ENCODE results near the gene CPNE6.

CPNE6 gene

DNA sequence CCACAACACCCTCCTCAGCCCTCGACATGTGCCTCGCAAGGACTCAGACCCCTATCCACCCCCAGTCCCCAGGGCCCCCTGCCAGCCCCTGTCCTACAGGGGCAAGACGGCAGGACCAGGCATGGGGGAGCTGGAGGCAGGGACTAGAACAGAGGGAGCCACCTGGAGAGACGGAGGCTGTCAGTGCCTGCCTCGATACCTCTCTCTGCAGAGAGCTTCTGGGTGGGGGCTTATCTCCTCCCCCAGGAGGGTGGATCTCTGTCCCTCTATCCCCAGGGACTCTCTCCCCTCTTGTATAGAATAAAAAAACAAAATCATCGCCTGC lies 2.0 kb upstream of the CPNE6 start:
- no peak for DNase-seq (ENCODE audit: low spot score)

DNA sequence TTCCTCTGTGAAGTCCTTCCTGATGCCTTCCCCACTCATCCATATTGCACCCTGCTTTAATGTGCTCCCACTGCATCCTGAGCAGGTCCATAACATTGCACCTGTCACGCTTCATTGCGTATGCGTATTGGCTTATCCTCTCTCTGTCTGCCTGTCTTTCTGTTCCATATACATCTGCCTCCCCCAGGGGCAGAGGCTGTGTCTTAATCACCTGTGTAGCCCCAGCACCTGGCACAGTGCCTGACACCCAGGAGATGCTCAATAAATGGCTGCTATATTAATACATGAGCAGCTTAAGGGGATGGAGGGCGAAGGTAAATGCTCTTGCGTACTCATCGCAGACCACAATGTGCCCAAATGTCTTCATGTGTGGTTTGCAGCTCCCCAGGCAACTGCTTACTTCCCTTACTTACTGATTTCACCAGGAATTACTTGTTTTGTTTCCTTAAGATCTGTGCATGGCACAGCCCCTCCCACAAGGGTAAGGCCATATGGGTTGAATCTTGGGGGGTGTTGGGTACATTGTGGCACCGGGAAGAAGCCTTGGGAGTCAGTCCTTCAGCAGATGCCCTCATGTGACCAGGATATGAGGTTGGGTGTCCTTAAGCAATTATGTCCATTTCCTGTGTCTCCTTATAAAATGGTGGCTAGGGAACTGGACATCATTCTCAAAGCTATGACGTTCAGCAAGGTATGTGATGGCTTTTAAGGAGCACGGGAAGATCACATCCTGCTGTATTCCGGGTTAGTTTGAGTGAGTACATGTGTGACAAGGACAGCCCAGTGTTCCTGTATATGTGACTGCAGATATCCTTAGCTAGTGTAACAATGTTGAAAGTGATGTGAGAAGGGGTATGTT lies 848 bp upstream of the CPNE6 start:
- DNase-seq (ENCODE audit: low spot score), result no peak

DNA sequence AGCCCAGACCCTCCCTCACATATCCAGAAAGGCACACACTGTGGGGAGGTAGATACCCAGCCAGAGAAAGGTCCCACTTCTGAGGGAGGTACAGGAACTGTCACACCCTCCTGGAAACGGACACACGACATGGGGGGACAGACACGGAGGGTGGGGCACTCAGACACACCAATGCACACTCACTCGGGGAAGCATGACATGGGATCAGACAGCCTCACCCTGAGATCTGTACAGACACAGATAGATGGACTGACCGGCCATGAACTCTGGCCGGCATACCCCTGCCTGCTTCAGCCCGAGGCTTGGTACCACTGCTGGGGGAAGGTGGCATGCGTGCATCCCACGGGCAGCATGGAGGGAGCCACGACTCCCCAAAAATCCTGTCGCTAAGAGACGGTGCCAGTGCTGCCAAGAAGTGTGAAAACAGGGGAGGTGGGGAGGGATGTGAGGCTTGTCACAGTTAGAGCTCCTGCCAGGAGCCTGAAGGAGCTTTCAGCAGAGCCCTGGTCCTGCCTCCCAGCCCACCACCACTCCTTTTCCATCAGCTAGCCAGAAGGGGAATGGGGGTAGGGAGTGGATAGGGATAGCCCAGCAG lies 571 bp downstream of the CPNE6 start:
- no peak for DNase-seq (ENCODE audit: low spot score)

DNA sequence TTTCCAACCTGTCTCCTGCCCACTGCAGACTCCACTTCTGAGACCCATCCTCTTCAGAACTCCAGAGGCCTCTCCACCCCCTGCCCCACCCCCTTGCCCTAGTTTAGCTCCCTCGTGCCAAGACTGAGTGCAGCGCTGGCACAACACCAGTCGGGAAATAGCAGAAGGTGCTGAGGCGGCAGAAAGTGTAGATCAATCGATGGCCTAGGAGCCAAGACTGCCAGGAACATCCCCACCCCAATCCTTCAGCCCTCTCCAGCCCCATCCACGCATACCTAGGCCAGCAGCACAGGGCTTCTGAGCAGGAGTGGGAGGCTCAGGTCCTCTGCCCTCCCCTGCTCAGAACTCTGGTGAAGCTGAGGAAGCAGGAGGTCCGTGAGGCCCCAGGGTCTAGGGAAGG lies 1.1 kb downstream of the CPNE6 start:
- DNase-seq (ENCODE audit: low spot score), result no peak

DNA sequence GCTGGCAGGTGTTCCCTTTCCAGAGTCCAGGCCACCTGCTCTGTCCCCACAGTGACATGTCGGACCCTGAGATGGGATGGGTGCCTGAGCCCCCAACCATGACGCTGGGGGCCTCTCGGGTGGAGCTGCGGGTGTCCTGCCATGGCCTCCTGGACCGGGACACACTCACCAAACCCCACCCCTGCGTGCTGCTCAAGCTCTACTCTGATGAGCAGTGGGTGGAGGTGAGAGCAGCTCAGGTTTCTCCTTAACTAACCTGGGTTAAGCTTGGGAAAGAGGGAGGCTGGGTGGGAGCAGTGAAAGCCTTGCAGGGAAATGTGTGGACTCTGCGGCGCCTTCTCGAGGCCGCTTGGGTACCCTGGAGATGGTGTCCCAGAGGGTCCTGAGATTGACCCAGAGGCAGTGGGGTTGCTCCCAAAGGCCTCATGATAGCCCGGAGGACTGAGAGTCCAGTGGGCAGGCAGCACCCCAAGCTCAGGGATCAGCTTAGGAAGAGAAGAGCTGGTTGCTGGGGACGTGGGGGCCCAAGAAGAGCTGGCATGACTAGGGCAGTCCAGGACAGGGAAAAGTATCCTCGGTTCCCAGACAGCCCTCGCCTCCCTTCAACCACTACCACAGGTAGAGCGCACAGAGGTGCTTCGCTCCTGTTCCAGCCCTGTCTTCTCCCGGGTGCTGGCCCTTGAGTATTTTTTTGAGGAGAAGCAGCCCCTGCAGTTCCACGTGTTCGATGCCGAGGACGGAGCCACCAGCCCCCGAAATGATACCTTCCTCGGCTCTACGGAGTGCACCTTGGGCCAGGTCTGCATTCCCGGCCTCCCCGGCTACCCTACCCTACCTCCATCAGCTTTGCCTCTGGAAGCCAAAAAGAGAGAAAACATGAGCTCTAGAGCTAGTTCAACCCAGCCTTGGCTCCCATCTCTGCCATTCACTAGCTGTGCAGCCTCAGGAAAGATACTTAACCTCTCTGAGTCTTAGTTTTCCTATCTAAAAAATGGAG lies 1.8 kb downstream of the CPNE6 start:
- DNase-seq (ENCODE audit: low spot score), result no peak

DNA sequence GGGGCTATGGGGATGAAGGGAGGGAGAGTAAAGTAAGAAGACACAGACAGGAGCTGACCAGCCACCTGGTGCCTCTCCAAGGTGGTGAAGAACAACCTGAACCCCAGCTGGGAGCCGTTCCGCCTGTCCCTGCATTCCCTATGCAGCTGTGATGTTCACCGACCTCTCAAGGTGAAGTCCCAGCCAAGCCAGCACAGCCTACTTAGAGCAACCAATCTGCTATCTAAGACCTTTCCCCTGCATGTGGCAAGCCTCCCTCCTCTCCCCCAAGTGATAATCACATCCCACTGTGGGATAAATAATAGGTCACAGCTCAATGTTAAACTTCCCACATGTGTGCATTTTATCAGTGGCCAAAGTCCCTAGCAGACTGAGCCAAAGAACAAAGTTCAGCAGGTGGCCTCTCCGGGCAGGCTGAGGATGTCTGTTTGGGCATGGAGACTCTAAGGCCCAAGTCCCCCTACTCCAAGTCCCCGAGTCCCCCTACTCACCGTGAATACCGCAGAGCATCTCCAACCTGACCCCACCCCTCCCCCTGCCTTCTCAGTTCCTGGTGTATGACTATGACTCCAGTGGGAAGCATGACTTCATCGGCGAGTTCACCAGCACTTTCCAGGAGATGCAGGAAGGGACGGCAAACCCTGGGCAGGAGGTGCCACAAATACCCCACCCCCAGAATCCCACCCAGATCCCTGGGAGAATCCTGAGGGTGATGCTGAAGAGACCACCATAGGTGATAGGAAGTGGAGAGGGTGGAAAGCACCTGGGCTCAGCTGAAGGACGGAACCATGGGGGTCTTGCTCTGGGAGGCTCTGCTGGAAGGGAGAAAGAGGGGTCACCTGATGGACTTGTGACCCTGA lies 3.5 kb downstream of the CPNE6 start:
- no peak for DNase-seq (ENCODE audit: low spot score)

DNA sequence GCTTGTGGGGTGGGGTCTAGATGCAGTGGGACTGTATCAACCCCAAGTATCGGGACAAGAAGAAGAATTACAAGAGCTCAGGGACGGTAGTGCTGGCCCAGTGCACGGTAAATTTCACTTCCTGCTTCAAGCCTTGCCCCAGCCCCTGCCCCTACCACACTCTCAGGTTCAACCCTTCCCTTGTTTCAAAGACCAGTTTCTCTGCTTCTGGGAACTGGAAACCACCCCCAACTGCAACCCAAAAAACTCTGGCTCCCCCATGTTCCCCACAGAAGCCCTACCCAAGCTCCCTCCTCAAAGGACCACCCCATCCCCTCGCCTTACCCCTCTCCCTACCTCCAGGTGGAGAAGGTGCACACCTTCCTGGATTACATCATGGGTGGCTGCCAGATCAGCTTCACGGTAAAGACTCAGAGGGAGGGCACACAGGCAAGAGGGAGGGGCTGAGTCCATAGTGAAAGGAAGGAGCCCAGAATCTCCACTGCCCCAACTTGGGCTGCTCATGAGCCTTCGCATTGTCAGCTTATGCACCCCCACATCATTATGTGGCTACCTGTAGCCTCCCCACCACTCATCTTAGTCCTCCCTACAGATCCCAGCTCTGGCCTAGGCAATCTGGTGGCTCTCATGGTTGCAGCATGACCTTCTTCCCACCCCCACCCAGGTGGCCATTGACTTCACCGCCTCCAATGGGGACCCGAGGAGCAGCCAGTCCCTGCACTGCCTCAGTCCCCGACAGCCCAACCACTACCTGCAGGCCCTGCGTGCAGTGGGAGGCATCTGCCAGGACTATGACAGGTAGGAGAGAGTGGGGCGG lies 4.3 kb downstream of the CPNE6 start:
- no peak for DNase-seq (ENCODE audit: low spot score)

DNA sequence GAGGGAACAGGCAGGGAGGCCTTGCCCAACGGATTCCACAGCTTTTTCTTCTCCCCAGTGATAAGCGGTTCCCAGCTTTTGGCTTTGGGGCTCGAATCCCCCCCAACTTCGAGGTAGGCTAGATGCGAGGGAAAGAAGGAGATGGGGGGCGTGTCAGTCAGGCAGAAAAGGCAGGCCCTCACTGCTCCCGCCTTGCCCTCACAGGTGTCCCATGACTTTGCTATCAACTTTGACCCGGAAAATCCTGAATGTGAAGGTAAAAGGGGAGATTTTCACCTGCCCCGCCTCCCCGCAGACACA lies 4.9 kb downstream of the CPNE6 start:
- no peak for DNase-seq (ENCODE audit: low spot score)

DNA sequence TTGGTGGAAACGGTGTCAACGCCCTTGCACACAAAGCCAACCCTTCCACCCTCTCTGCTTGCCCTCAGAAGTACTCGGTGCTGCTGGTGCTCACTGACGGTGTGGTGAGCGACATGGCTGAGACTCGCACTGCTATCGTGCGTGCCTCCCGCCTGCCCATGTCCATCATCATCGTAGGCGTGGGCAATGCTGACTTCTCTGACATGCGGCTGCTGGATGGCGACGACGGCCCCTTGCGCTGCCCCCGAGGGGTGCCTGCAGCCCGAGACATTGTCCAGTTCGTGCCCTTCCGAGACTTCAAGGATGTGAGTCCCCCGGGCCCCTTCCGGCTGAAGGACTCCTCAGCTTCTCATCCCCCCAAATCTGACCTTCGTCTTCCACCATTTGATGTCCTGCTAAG lies 5.7 kb downstream of the CPNE6 start:
- no peak for DNase-seq (ENCODE audit: low spot score)

DNA sequence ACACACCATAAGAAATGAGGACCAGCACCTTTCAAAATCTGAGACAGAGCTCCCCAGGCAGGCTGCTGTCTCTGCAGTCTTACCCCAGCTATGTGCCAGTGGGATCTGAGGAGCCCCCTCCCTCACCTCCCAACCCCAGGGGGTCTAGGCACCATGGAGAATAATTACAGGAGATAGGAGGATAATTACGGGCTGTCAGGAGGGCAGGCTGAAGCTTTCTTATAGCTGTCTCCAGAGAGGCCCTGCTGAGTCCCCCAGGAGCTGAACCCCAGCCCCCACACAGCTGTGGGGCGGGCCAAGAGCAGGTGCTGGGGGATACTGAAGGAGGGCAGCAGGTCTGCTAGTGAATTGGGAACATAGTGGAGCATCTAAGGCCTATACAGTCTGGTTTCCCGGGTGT lies 6.8 kb downstream of the CPNE6 start:
- DNase-seq (ENCODE audit: low spot score), result no peak

DNA sequence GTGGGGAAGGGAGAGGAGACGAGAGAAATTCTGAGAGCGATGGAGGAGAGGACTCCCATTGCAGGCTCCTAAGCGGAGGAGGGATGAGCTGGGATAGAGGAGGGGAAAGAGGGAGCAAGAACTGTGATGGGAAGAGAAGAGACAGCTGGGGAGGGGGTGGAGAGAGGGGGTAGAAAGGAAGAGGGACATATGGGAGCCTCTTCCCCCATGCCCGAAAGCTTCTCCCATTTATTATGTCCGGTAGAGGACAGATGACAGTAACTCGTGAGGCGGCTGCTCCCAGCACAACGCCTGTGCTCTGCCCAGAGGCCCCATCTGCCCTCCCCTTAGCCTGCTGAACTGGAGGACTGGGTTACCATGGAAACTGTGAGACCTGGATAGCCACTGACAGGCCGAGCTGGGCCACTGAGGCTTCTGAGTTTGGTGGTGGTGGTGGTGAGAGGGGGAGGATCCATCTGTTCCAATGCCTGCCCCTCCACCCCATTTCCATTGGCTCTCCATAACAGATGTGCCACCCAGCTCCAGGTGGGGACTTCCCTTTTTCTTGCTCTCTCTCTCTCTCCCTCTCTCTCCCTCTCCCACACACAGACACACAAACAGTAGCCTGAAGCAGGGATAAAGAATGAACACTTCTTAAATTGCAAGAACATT lies 8.3 kb downstream of the CPNE6 start:
- no peak for DNase-seq (ENCODE audit: low spot score)

DNA sequence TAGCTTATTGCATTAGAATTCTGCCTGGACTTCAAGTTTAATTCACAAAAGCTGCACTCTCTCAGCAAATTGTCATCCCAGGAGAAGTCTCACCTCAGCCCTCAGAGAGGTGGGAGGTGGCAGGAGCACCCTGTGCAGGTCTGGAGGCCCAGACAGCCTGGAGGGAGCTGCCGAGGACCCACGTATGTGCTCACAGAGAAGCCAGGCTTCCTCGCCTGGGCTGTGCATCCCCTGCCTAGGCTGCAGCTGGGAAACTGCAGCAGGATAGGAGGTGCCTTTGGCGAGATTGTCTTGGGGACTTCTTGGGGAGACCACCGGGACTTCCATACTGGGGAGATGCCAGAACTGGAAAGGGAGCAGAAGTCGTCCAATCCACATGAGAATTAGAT lies 8.8 kb downstream of the CPNE6 start:
- no peak for DNase-seq (ENCODE audit: low spot score)

DNA sequence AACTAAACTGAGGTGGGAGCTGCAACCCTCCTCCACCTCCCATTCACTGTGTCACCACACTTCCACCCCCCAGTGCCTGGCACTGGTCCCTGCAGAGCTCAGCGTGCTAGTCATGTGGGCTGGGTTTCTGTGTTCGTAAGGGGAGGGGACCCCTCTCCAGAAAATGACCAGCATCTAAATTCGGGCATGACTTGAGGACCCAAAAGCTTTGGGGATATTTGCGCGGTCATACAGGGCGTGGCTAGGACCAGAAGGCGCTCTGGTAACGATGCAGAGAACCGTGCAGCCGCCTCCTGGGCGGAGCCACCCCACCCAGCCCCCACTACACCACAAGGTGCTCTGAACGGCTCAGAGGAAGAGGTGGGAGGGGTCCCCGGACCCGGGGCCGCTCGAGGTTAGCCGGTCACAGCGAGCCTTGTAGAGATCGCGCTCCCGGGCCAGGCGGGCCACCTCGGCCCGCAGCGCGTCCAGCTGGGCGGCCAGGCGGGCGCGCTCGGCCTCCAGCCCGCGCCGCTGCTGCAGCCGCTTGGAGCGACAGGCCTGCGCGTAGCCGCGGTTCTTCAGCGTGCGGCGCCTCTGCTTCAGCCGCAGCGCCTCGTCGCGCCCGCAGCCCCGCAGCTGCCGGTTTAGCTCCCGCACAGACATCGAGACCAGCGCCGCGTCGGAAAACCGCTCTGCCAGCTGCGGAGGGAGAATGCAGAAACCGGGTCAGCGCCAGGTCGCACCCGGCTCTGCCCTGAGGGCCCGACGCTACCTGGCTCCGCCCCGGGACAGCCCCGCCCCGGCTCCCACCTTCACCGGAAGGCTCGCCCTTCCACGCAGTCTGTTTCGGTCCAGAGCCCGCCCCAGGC lies 9.8 kb downstream of the CPNE6 start:
- peak; percentile 77 for DNase-seq (ENCODE audit: low spot score)

DNA sequence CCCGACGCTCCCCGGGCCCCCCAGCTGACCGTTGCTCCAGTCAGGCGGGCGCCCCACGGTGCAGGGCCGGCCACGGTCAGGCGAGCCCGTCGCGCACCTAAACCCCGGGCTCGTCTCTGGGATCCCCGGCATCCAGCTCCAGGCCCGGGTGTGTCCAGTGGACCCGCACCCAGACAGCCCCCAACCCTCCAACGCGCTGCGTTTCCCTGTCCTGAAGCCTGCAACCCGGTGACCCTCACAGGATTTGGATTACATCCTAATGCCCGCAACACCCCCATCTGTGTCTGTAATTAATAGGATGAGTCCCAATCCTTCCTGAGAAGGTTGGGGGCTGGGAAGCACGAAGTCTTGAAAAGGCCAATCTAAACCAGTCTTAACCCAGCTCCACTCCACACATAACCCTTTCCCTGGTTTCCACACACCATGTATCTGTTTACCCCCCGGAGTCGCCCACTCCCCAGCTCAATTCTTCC lies 10.4 kb downstream of the CPNE6 start:
- no peak for DNase-seq (ENCODE audit: low spot score)

DNA sequence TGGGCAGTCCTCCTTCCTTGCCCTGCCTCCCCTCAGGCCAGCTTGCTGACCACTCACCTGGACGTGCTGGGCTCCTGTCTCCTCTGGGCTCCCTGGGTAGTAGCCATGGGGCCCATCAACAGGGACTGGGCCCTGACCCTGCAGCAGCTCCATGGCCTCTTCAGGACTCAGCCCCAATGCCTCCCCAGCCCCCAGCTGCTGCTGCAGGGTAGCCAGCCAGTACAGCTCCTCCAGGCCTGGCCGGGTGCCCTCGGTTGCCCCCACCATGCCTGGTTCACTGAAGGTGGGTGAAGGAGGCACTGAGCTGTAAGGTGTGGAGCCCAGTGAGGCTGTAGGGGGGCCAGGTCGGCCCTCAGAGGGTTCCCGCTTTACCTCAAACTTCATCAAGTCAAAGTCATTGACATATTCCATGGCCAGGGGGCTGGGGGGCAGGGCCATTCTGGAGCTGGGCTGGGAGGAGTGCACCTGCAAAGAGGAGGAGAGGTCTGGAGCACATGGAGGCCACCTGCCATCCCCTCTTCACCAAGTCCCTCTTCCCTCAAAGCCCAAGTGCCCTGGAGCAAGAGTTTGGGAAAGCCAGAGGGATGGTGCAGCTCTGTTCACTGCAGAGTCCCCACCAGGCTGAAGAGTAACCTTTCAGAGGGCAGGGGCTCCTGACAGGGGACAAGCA lies 11.2 kb downstream of the CPNE6 start:
- no peak for DNase-seq (ENCODE audit: low spot score)

DNA sequence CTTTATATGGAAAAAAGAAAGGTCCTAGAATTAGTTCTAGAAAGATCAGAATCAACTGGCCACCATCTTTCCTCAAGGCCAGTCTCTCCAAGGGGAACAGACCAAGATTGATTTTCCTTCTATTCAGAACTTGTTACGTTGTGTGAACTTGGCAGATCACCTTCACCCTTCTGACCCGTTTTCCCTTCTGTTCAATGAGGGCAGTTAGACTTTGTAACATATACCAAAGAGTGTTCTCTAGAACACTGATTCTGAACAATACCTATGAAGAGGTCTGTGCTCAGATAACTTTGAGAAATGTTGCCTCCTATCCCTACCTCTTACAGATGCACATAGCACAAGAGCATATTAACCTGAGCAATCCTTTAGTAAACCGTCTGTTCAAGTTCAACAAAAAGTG lies 12.1 kb downstream of the CPNE6 start:
- no peak for DNase-seq (ENCODE audit: low spot score)

DNA sequence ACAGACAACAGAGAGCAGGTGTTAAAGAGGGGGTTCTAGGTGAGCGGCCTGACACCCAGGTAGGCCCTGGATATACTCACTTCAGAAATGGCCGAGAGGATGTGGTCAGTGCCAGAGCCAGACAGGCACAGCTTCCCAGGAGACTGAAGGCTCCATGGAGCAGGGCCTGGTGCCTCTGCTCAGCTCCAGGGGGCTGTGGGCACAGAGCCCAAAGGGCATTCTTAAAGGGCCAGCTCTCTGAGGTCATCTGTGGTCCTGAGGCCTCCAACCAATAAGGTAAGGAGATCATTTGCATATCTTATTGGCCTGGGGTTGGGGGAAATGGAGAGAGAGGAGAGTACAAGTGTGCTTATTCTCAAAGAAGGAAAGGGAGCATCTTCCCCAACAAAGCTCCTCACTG lies 13.1 kb downstream of the CPNE6 start:
- no peak for DNase-seq (ENCODE audit: low spot score)

DNA sequence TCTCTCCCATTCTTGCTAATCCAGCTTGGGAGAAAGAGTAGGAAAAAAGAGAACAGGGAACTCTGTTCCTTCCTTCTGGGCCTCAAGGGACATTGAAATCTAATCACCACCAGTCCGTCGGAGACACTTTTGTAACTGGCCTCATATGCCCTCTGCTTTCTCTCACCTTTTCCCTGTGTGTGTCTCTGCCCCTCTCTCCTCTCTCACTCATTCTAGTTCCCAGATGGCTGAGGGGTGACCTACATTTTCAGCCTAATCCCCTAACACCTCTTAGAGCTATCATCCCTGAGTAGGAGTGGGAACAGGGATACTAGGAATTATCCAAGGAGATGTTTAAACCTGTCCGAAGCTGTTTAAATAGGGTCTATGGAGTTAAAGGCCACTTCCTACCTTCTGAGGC lies 13.9 kb downstream of the CPNE6 start:
- no peak for DNase-seq (ENCODE audit: low spot score)
